Activated CD8-positive, alpha-beta T cell treated with anti-CD3 and anti-CD28 coated beads, Interleukin-2, amount 10 ng/mL, durations not matched to agents 7 days and 5 days (primary cell): ENCODE measurements around the gene CTAGE1. TPM values are rescaled to one million over a fixed set of nuclear protein-coding genes. Genes with fewer than 3 reads are reported as not detected.

Source experiments
- ATAC-seq: fragments of 150-1000 bp; cut with Tn5 transposase; one replicate; pipeline ENCODE4 v1.10.0; 2021; ENCODE audit warnings: moderate library complexity
- CTCF ChIA-PET: fragments of 350-600 bp; sonication (Branson Sonifier 250); formaldehyde crosslinking; loops from one replicate; lab custom pipeline; 2021; ENCODE audit warnings: antibody characterized with exemption; lab: Charles Lee
- POLR2A ChIA-PET: fragments of 350-600 bp; sonication (Branson Sonifier 250); formaldehyde crosslinking; loops from one replicate; lab custom pipeline; 2021; ENCODE audit warnings: antibody characterized with exemption; lab: Charles Lee
- DNase-seq: peaks from one replicate; pipeline ENCODE4 v3.0.0-alpha.2; 2020
- H3K27ac Mint-ChIP-seq: one replicate; pipeline ENCODE4 v1.8.0; 2021; ENCODE audit warnings: mild to moderate bottlenecking, mixed read lengths
- H3K27me3 Mint-ChIP-seq: one replicate; pipeline ENCODE4 v1.8.0; 2021; ENCODE audit warnings: low read depth, mixed read lengths
- H3K36me3 Mint-ChIP-seq: one replicate; pipeline ENCODE4 v1.8.0; 2021; ENCODE audit warnings: low read depth, mixed read lengths
- H3K4me1 Mint-ChIP-seq: one replicate; pipeline ENCODE4 v1.8.0; 2021; ENCODE audit warnings: low read depth, mixed read lengths
- H3K4me3 Mint-ChIP-seq: one replicate; pipeline ENCODE4 v1.8.0; 2021; ENCODE audit warnings: mild to moderate bottlenecking, mixed read lengths
- H3K9me3 Mint-ChIP-seq: one replicate; pipeline ENCODE4 v1.8.0; 2022; ENCODE audit warnings: mixed read lengths; ENCODE audit not compliant: insufficient read depth
- total RNA-seq, 2 experiments: library from RNA; stranded (reverse); gene quantifications; one replicate each; pipeline ENCODE4 v1.2.3, GENCODE V29; 2021

Gene CTAGE1
- total RNA-seq = not detected

- DNase-seq = no peak
Observed at GRCh38 chr18:22417496-22418188, at the start of gene CTAGE1. Gene CTAGE1, minus strand, starts transcription at chr18:22417915. Its CDS starts 104 bp downstream, at chr18:22417811.

GRCh38 chr18:22466608-22467395 lies 49.1 kb upstream of the CTAGE1 start:
- Mint-ChIP-seq H3K36me3 (no peaks in the 10 kb centered on the region), H3K9me3 (no peaks in the 10 kb centered on the region), H3K27ac (no peak overlapping the region), H3K4me1 (no peaks in the 10 kb centered on the region), H3K4me3 (no peak overlapping the region), H3K27me3 (no peaks in the 10 kb centered on the region)
- CTCF ChIA-PET = no interaction called here
- no peak for DNase-seq
- no peak for ATAC-seq
- POLR2A ChIA-PET = no interaction called here

More at GRCh38 chr18:22417496-22418188, at the start of gene CTAGE1:
- ChIA-PET CTCF (no interaction called here), POLR2A (no interaction called here)
- H3K27me3 Mint-ChIP-seq = no peaks in the 10 kb centered on the region
- H3K9me3 Mint-ChIP-seq = no peaks in the 10 kb centered on the region
- H3K4me1 Mint-ChIP-seq = no peaks in the 10 kb centered on the region
- ATAC-seq = no peak
- H3K27ac Mint-ChIP-seq = no peak within 1 kb of the TSS
- no peak within 1 kb of the TSS for H3K4me3 Mint-ChIP-seq
- no peaks in the 10 kb centered on the region for H3K36me3 Mint-ChIP-seq

GRCh38 chr18:22465859-22466457 lies 48.2 kb upstream of the CTAGE1 start:
- Mint-ChIP-seq H3K27me3 (no peaks in the 10 kb centered on the region), H3K4me3 (no peak overlapping the region), H3K36me3 (no peaks in the 10 kb centered on the region), H3K4me1 (no peaks in the 10 kb centered on the region), H3K9me3 (no peaks in the 10 kb centered on the region), H3K27ac (no peak overlapping the region)
- ATAC-seq = no peak
- no peak for DNase-seq
- POLR2A ChIA-PET = no interaction called here
- CTCF ChIA-PET = no interaction called here

GRCh38 chr18:22463076-22463475 lies 45.4 kb upstream of the CTAGE1 start:
- no peak for DNase-seq
- POLR2A ChIA-PET = no interaction called here
- CTCF ChIA-PET = no interaction called here

GRCh38 chr18:22459491-22459890 lies 41.8 kb upstream of the CTAGE1 start:
- Mint-ChIP-seq H3K4me1 (no peaks in the 10 kb centered on the region), H3K9me3 (no peaks in the 10 kb centered on the region), H3K36me3 (no peaks in the 10 kb centered on the region), H3K27ac (no peak overlapping the region), H3K27me3 (peaks cover 3% of the 10 kb centered on the region), H3K4me3 (no peak overlapping the region)
- ATAC-seq = no peak
- DNase-seq = no peak
- ChIA-PET CTCF (no interaction called here), POLR2A (interaction anchor here (0.6 kb wide), 1 partner anchor 859 kb away, joined by 3 read pairs; the partner anchor contains the start of gene ESCO1)

More at GRCh38 chr18:22463076-22463475, 45.4 kb upstream of the CTAGE1 start:
- Mint-ChIP-seq H3K9me3 (no peaks in the 10 kb centered on the region), H3K36me3 (no peaks in the 10 kb centered on the region), H3K4me1 (no peaks in the 10 kb centered on the region), H3K27ac (no peak overlapping the region), H3K4me3 (no peak overlapping the region), H3K27me3 (peaks cover 3% of the 10 kb centered on the region)
- no peak for ATAC-seq

GRCh38 chr18:22457524-22457923 lies 39.8 kb upstream of the CTAGE1 start:
- Mint-ChIP-seq H3K4me3 (no peak overlapping the region), H3K4me1 (no peaks in the 10 kb centered on the region), H3K27ac (no peak overlapping the region), H3K9me3 (no peaks in the 10 kb centered on the region), H3K27me3 (peaks cover 3% of the 10 kb centered on the region), H3K36me3 (no peaks in the 10 kb centered on the region)
- ChIA-PET POLR2A (no interaction called here), CTCF (no interaction called here)
- ATAC-seq (no peak), DNase-seq (no peak)

- no peak overlapping the region for H3K27ac Mint-ChIP-seq
- no peaks in the 10 kb centered on the region for H3K36me3 Mint-ChIP-seq
- no peak overlapping the region for H3K4me3 Mint-ChIP-seq
- ChIA-PET POLR2A (no interaction called here), CTCF (no interaction called here)
- H3K9me3 Mint-ChIP-seq = no peaks in the 10 kb centered on the region
- no peak for ATAC-seq
- peaks cover 3% of the 10 kb centered on the region for H3K27me3 Mint-ChIP-seq
- no peak for DNase-seq
- H3K4me1 Mint-ChIP-seq = no peaks in the 10 kb centered on the region
Observed at GRCh38 chr18:22456547-22456946, 38.8 kb upstream of the CTAGE1 start.

GRCh38 chr18:22456116-22456480 lies 38.4 kb upstream of the CTAGE1 start:
- Mint-ChIP-seq H3K4me1 (no peaks in the 10 kb centered on the region), H3K9me3 (no peaks in the 10 kb centered on the region), H3K27me3 (peaks cover 3% of the 10 kb centered on the region)

GRCh38 chr18:22455425-22456115 lies 37.9 kb upstream of the CTAGE1 start:
- Mint-ChIP-seq H3K27ac (no peak overlapping the region), H3K9me3 (no peaks in the 10 kb centered on the region), H3K36me3 (no peaks in the 10 kb centered on the region), H3K4me1 (no peaks in the 10 kb centered on the region), H3K27me3 (peaks cover 2% of the 10 kb centered on the region), H3K4me3 (no peak overlapping the region)
- POLR2A ChIA-PET = no interaction called here
- no peak for DNase-seq
- ATAC-seq = no peak
- CTCF ChIA-PET = no interaction called here

More at GRCh38 chr18:22456116-22456480, 38.4 kb upstream of the CTAGE1 start:
- Mint-ChIP-seq H3K27ac (no peak overlapping the region), H3K4me3 (no peak overlapping the region), H3K36me3 (no peaks in the 10 kb centered on the region)
- ChIA-PET CTCF (no interaction called here), POLR2A (no interaction called here)
- no peak for ATAC-seq
- DNase-seq = no peak

- no peaks in the 10 kb centered on the region for H3K4me1 Mint-ChIP-seq
- H3K27me3 Mint-ChIP-seq = no peaks in the 10 kb centered on the region
- ChIA-PET POLR2A (no interaction called here), CTCF (no interaction called here)
- no peaks in the 10 kb centered on the region for H3K9me3 Mint-ChIP-seq
- DNase-seq (no peak), ATAC-seq (no peak)
- no peaks in the 10 kb centered on the region for H3K36me3 Mint-ChIP-seq
- no peak overlapping the region for H3K27ac Mint-ChIP-seq
- H3K4me3 Mint-ChIP-seq = no peak overlapping the region
Observed at GRCh38 chr18:22453315-22453714, 35.6 kb upstream of the CTAGE1 start.

- H3K27ac Mint-ChIP-seq = no peak overlapping the region
- no peaks in the 10 kb centered on the region for H3K27me3 Mint-ChIP-seq
- H3K4me1 Mint-ChIP-seq = no peaks in the 10 kb centered on the region
- no peak overlapping the region for H3K4me3 Mint-ChIP-seq
- ATAC-seq (no peak), DNase-seq (no peak)
- CTCF ChIA-PET = no interaction called here
- H3K36me3 Mint-ChIP-seq = no peaks in the 10 kb centered on the region
- POLR2A ChIA-PET = no interaction called here
- H3K9me3 Mint-ChIP-seq = no peaks in the 10 kb centered on the region
Observed at GRCh38 chr18:22452226-22452668, 34.5 kb upstream of the CTAGE1 start.
